NCI-H2029 (cell line): ENCODE data around the gene MRPL22.
A peak's percentile ranks its signal among the peaks of the same experiment; 100 is the strongest.
"Not testable (repeated sequence)": the region's sequence is repeated elsewhere in the genome, so short reads cannot be mapped to it uniquely, and the experiment has no call there.

Source experiments
- DNase-seq: peaks from one replicate; lab custom pipeline; 2025; lab: John Stamatoyannopoulos, UW

Gene MRPL22

GRCh38 chr5:154940375-154940771 lies 500 bp upstream of the MRPL22 start:
- no peak for DNase-seq

DNA sequence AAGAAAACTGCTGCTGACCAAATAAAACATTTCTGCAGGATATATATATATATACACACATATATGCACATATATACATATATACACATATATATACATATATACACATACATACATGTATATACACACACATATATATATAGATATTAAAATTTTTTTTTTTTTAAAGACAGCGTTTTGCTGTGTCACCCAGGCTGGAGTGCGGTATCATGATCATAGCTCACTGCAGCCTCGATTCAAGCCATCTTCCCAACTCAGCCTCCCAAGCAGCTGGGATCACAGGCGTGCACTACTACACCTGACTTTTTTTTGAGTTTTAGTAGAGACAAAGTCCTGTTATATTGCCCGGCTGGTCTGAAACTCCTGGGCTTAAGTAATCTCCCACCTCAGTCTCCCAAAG lies 2.7 kb downstream of the MRPL22 start:
- no peak for DNase-seq

GRCh38 chr5:154944716-154945115 lies 3.8 kb downstream of the MRPL22 start:
- DNase-seq: no peak

DNA sequence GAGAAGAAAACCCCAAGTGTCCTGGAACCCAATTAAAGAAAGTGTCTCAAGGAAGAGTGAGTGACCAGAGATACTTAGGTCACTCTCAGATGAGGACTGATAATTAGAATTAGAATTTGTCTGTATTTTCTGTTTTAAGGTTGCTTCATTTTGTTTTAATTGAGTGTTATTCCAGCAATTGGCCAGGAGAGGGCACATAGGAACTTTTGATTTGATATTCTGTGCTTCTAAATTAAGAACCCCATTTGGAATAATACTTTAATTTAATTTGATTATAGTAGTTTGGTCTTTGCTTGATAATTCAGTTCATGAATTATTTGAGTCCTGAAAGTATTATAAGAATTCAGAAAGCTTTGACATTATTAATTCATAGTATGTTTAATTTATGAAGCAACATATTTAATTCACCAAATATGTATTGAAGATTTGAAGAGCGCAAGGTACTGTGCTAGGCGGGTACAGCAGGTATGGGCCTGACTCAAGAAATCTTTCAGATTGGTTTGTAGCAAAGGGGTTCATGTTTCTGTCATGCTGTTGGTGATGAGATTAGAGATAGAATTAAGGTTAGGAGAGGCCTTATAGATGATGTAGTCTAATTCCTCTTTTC lies 4.9 kb downstream of the MRPL22 start:
- DNase-seq: no peak

DNA sequence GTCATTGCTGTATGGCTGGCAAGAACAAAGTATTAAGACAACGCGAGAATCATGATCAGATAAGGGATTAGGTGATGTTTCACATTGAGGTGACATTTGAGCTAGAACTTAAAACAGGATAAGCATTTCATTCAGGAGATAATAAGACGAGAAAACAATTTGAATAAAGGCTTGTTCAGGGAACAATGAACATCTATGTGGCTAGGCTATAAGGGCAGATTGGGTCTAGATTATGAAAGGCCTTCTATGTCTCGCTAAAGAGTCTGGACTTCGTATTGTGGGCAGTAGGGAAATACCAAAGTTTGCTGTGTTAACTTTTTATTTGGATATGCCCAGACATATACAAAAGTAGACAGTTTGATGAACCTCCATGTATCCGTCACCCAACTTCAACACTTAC lies 6.9 kb downstream of the MRPL22 start:
- DNase-seq: no peak

GRCh38 chr5:154948313-154948712 lies 7.4 kb downstream of the MRPL22 start:
- no peak for DNase-seq

GRCh38 chr5:154949781-154950180 lies 8.9 kb downstream of the MRPL22 start:
- DNase-seq: no peak

DNA sequence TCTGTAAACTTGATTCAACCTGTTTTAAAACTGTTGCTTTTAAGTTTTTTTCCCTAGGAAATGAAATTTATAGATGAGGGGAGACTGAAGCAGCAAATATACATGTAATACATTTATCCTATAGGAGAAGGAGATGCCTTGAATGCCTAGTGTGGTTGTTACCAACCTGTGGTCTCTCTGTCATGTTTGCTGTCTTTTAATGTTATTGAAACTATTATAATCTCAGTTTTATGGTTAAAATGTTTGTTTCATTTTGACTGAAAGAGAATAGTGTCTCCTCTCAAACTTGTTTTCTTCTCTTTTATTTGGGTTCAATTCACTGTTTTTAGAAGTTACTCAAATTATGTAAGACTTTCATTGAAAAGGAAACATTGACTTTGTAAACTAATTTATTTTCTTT lies 15.8 kb downstream of the MRPL22 start:
- no peak for DNase-seq

DNA sequence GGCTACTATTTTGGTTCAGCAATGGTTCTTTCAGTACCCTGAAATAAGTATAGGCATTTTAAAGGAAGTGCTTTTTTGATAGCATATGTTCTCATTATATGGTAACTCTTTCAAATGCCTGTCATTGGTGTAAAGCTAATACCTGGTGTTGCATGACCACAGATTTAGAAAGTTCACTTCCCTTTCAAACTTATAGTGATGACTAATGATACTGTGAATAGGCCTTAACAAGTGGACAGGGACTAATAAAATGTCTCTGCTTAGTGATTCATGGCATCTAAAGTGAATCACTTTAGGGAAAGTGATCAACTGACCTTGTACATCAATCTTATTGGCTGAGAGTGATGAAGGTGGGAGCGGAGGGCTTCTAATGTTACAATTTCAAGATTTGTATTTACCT lies 21.6 kb downstream of the MRPL22 start:
- DNase-seq: no peak

DNA sequence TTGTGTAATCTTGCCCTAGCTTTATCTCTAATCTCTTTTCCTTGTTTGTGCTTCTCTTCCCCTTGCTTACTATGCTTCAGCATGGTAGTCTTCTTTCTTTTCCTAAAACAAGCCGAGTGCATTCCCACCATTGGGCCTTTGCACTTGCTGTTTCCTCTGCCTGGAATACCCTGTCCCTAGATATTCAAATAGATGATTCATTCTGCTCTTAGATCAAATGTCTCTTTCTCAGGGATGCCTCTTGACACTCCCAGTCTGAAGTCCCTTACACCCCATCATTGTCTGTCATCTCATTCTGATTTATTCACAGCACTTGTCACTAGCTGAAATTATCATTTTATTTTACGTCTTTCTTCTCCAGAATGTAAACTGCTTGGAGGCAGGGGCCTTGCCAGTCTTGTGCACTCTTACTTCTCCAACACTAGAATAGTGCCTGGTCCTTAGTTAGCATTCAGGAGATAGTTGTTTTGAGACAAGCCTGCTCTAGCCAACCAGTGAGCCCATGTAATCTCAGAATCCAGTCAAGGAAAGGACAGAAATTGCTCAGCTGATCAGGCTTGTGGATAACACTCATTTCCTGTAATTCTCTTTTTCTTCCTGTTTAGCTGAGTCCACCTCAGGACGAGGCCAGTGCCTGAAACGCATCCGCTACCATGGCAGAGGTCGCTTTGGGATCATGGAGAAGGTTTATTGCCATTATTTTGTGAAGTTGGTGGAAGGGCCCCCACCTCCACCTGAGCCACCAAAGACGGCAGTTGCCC lies 25.4 kb downstream of the MRPL22 start:
- no peak for DNase-seq

DNA sequence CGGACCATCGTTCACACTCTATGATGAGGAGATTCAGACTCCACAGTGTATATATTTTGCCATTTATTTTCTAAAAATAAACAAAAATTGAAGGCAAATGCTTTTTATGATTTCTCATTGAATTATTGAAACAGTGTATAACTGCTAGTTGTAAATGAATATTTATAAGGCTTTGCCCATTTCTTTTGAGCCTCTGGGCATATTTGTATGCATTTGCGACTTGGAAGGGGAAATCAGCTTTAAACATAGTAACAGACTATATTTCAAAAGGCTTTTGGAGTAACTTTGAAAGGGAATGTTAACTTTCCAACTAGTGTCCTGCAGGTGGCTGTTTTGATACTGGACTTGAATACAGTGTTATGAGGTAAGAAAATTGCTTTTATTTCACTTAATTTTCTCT lies 26.0 kb downstream of the MRPL22 start:
- DNase-seq: no peak

DNA sequence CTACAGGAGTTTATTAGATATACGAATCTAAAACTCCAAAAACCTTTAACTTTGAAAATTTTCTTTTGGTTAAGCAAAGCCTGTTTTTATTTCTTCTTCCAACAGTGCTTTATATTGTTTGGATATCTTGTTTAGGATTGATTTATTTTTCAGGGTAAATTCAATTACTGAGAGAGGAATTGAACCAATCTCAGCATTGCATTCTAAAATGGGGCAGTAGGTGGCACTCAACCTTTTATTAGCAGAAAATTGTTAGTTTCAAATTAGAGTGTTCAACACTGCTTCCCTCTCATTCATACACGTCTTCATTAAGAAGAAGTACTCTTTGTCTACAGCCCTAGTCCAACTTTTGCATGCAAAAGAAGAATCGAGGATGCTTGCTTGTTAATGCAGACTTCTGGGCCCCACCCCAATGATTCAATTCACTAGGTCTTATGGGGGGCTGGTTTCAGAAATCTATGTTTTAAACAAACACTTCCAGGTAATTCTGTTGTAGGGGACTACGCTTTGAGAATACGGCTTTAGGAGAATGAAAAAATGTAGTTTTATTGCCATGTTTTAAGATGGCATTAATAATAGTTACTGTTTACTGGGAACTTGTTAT lies 26.6 kb downstream of the MRPL22 start:
- no peak for DNase-seq

DNA sequence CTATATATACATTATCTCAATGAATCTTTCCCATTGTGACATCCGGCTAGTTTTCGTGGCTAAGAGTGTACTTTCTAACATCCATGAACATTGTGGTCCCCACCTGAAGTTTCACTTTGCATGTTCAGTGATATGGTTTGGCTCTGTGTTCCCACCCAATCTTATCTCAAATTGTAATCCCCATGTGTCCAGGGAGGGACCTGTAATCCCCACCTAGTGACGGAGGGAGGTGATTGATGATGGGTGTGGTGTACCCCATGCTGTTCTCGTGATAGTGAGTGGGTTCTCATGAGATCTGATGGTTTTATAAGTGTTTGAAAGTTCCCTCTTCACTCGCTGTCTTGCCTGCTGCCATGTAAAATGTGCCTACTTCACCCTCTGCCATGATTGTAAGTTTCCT lies 28.1 kb downstream of the MRPL22 start:
- DNase-seq: no peak

GRCh38 chr5:154970759-154971158 lies 29.9 kb downstream of the MRPL22 start:
- no peak for DNase-seq

DNA sequence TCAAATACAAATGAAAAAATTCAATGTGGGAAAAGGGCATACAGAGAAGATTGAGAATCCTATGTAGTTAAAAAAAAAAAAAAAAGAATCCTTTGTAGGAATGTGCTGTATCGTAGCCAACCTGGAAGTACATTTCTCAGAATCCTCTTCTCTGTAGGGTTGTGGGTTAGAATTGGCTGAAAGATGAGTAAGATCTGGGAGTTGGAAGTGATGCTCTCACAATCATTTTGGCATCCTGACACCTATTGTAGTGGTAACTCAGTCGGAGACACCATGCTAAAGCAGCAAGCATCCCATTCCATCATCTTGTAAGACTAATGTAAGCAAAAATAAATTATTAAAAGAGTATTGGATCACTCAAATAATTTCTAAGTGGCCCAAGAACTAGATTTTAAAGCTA lies 30.6 kb downstream of the MRPL22 start:
- DNase-seq: no peak

DNA sequence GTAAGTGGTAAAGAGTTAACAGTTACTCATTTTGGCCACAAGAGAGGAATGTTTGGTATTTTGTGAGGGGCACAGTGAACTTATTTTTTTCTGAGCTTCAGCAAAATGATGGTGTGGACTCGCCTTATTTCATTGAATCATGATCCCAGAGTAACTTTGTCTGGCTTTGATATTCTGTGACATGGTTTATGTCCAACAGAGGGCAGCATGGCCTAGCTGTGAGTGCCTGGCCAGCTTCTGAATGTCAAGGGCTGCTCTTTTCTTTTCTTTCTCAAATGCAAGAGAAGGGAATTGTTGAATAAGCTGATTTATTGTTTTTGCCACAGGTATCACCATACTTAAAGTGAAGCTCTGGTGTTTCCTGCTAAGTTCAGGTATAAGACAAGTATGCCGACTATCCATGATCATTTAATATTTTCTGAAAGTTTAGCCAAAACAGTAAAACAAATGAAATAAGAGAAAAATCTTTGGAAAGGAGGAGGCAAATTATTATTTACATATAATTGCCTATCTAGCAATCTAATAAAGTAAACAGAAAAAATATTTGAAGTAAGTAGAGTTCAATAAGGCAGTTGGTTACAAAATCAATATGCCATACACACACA lies 31.7 kb downstream of the MRPL22 start:
- DNase-seq: peak; percentile 17

DNA sequence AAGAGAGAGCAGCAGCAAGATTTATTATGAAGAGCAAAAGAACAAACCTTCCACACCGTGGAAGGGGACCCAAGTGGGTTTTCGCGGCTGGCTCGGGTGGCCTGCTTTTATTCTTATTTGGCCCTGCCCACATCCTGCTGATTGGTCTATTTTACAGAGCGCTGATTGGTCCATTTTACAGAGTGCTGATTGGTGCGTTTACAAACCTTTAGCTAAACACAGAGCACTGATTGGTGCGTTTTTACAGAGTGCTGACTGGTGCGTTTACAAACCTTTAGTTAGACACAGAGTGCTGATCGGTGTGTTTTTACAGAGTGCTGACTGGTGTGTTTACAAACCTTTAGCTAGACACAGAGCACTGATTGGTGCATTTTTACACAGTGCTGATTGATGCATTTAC lies 35.2 kb downstream of the MRPL22 start:
- not testable (repeated sequence) for DNase-seq

DNA sequence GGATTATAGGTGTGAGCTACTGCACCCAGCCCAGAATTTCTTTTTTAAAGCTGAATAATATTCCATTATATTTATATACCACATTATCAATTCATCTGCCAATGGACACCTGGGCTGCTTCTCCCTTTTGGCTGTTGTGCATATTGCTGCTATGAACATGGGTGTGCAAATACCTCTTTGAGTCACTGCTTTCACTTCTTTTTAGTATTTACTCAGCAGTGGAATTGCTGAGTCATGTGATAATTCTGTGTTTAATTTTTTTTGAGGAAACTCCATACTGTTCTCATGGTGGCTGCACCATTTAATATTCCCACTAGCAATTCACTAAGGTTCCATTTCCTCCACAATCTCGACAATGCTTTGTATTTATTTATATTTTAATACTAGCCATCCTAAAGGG lies 36.5 kb downstream of the MRPL22 start:
- DNase-seq: no peak

- DNase-seq: not testable (repeated sequence)
Observed at GRCh38 chr5:154978294-154978693, 37.4 kb downstream of the MRPL22 start.

DNA sequence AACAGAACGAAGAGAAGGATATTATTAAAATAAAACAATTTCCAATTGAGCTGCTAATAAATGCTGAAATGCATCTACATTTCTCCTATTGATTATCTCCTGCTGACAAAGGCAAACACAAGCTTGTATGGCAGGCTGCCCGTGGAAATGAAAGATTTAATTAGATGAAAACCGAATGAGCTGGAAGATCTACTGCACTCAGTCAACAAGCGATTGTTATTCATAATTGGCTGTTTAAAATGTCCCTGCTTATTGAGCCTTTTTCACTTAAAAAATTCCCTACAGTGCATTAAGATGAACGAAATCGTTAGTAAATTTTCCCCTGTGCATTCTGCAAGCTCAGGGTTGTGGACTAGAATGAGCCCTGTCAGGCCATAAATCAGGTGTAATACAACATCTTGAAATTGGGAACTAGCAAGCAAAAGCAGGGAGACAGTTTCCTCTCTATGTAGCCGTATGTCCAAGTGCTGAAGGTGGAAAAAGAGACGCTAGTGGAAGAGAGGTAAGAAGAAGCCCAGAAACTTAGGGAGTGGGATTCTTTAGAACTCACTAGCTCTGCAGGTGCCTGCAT lies 44.2 kb downstream of the MRPL22 start:
- DNase-seq: no peak

- DNase-seq: no peak
Observed at GRCh38 chr5:154986151-154986550, 45.3 kb downstream of the MRPL22 start.

GRCh38 chr5:154989626-154990025 lies 48.8 kb downstream of the MRPL22 start:
- no peak for DNase-seq

DNA sequence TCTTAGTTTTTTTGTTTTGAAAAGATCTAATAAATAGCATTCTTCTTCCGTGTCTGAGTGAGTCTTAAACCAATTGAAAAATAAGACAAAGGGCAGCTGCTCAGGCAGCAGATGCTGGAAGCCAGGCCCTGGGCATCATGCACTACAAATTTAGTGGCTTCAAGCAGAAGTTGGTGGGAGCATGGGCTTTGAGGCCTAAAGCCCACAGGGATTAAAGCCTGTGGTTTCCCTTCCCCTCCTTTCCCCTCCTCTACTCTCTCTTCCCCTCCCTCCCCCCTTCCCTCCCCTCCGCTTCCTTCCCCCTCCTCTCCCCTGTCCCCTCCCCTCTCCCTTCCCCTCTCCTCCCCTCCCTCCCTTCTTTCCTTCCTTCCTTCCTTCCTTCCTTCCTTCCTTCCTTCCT lies 52.6 kb downstream of the MRPL22 start:
- DNase-seq: no peak
